ENCODE measurements around the gene S1PR2. TPM values are rescaled to one million over a fixed set of nuclear protein-coding genes. Genes with fewer than 3 reads are reported as not detected.
A peak's percentile ranks its signal among the peaks of the same experiment; 100 is the strongest.

Gene S1PR2
- total RNA-seq, 3 donors from 2014 or later: 6.1 to 18.4 (median 13.1) TPM

DNA sequence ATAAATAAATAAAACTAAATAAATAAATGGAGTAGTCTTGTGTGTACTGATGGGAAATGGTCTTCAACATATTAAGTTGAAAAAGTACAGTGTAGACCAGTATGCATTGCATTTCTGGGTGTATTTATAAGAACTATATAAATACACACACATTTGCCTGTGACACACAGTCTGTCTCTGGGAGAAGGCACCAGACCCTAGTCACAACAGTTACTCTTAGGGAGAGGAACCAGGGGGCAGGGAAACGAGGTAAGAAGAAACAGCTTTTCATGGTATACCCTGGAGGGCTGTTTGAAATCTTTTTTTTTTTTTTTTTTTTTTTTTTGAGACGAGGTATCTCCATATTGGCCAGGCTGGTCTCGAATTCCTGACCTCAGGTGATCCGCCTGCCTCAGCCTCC, 2.8 kb upstream of the S1PR2 start:
- TF ChIP-seq POLR2A (IDR thresholded peaks at IDR 0.05): no peak
- TF ChIP-seq, protein P1, sequence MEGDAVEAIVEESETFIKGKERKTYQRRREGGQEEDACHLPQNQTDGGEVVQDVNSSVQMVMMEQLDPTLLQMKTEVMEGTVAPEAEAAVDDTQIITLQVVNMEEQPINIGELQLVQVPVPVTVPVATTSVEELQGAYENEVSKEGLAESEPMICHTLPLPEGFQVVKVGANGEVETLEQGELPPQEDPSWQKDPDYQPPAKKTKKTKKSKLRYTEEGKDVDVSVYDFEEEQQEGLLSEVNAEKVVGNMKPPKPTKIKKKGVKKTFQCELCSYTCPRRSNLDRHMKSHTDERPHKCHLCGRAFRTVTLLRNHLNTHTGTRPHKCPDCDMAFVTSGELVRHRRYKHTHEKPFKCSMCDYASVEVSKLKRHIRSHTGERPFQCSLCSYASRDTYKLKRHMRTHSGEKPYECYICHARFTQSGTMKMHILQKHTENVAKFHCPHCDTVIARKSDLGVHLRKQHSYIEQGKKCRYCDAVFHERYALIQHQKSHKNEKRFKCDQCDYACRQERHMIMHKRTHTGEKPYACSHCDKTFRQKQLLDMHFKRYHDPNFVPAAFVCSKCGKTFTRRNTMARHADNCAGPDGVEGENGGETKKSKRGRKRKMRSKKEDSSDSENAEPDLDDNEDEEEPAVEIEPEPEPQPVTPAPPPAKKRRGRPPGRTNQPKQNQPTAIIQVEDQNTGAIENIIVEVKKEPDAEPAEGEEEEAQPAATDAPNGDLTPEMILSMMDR (IDR thresholded peaks at IDR 0.05): no peak
- no peak for TF ChIP-seq POLR2AphosphoS5 (IDR thresholded peaks at IDR 0.05)
- intact Hi-C loops (cut with DNase I; ENCODE audit: low total_unique reads): loop anchor here (10.0 kb wide), 1 partner anchor 119 kb away; the partner anchor contains the start of genes EIF3G and P2RY11
- no peaks in the 10 kb centered on the region for H3K27me3 ChIP-seq
- DNase-seq (ENCODE audit: low spot score in 2 of 2): no peak
- no peaks in the 10 kb centered on the region for H3K9me3 ChIP-seq
- H3K27ac ChIP-seq: no peak overlapping the region
- H3K4me3 ChIP-seq: no peak overlapping the region
- H3K36me3 ChIP-seq: no peaks in the 10 kb centered on the region
- H3K4me1 ChIP-seq: peaks cover 0 to 13% of the 10 kb centered on the region in 2 donors

GRCh38 chr19:10231612-10232228, 589 bp upstream of the S1PR2 start:
- H3K9me3 ChIP-seq: no peaks in the 10 kb centered on the region
- H3K27me3 ChIP-seq: no peaks in the 10 kb centered on the region
- H3K27ac ChIP-seq: peak overlapping the region; percentile 92 to 96
- H3K36me3 ChIP-seq: no peaks in the 10 kb centered on the region
- no peak for DNase-seq (ENCODE audit: low spot score in 2 of 2)
- peak overlapping the region; percentile 91 to 98 (median 97) for H3K4me3 ChIP-seq
- intact Hi-C loops (cut with DNase I; ENCODE audit: low total_unique reads): loop anchor here (10.0 kb wide), 1 partner anchor 117 kb away; the partner anchor contains the start of genes EIF3G and P2RY11
- peaks cover 7 to 13% of the 10 kb centered on the region in 2 donors for H3K4me1 ChIP-seq
- TF ChIP-seq POLR2A (IDR thresholded peaks at IDR 0.05) (no peak), POLR2AphosphoS5 (IDR thresholded peaks at IDR 0.05) (no peak)
- TF ChIP-seq, protein P1 (IDR thresholded peaks at IDR 0.05): no peak

- peak in 1 of 2 donors; percentile 57 for DNase-seq (ENCODE audit: low spot score in 2 of 2)
- peak overlapping the region; percentile 91 to 98 (median 97) for H3K4me3 ChIP-seq
- H3K4me1 ChIP-seq: peaks cover 7 to 9% of the 10 kb centered on the region in 2 donors
- intact Hi-C loops (cut with DNase I; ENCODE audit: low total_unique reads): loop anchor here (10.0 kb wide), 1 partner anchor 116 kb away; the partner anchor contains the start of genes EIF3G and P2RY11
- H3K9me3 ChIP-seq: no peaks in the 10 kb centered on the region
- peak overlapping the region; percentile 92 to 96 for H3K27ac ChIP-seq
- H3K27me3 ChIP-seq: no peaks in the 10 kb centered on the region
- TF ChIP-seq POLR2A (IDR thresholded peaks at IDR 0.05) (no peak), POLR2AphosphoS5 (IDR thresholded peaks at IDR 0.05) (no peak)
- TF ChIP-seq, protein P1 (IDR thresholded peaks at IDR 0.05): no peak
- no peaks in the 10 kb centered on the region for H3K36me3 ChIP-seq
Measured at GRCh38 chr19:10230173-10230860, 814 bp downstream of the S1PR2 start.

DNA sequence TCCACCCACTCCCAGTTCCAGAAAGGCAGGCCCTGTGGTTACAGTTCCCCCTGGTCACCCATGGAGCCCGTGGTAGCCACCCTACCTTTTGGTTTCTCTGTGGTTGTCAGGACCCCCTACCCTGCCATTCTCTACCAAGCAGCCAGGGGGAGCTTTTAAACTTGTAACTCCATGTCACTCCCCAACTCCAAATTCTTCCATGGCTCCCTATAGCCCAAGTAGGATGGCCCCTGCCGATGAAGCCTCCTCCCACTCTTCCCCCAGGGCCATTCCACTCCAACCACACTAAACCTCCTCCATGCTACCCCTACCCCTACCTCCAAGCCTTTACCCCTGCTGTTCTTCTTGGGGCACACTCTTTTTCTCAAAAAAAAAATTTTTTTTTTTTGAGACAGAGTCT, 2.2 kb downstream of the S1PR2 start:
- peak overlapping the region; percentile 92 to 96 for H3K27ac ChIP-seq
- H3K4me3 ChIP-seq: peak overlapping the region in 1 of 3 donors; percentile 91
- no peak for TF ChIP-seq POLR2AphosphoS5 (IDR thresholded peaks at IDR 0.05)
- no peak for TF ChIP-seq POLR2A (IDR thresholded peaks at IDR 0.05)
- TF ChIP-seq, protein P1 (IDR thresholded peaks at IDR 0.05): peak in 2 of 3 donors; percentile 26 to 38
- no peak for DNase-seq (ENCODE audit: low spot score in 2 of 2)
- H3K36me3 ChIP-seq: no peaks in the 10 kb centered on the region
- no peaks in the 10 kb centered on the region for H3K9me3 ChIP-seq
- H3K27me3 ChIP-seq: no peaks in the 10 kb centered on the region
- intact Hi-C loops (cut with DNase I; ENCODE audit: low total_unique reads): no loop called here
- H3K4me1 ChIP-seq: peaks cover 7 to 9% of the 10 kb centered on the region in 2 donors

DNA sequence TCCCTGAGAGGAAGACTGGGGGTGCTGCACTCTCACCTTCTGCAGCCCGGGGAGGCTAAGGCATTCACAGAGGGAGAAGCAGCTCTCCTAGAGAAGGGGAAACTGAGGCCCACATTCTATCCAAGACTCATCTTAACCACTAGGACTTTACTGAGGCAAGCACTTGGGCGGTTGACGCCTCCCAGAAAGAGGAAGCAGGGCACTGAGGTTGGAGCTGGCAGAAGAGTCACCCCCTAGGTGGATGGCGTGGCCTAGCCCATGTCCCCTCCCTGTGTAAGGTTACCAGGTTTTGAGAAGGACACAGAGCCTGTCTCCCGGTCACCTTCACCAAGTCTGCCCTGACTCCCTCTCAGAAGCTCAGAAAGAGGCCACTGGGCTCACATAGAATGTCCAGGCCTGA, 2.7 kb downstream of the S1PR2 start:
- H3K4me1 ChIP-seq: peaks cover 7 to 9% of the 10 kb centered on the region in 2 donors
- peak overlapping the region; percentile 92 to 96 for H3K27ac ChIP-seq

More for the DNA sequence above, 2.7 kb downstream of the S1PR2 start:
- H3K9me3 ChIP-seq: no peaks in the 10 kb centered on the region
- TF ChIP-seq, protein P1 (IDR thresholded peaks at IDR 0.05): no peak
- no peak for TF ChIP-seq POLR2AphosphoS5 (IDR thresholded peaks at IDR 0.05)
- no peak for TF ChIP-seq POLR2A (IDR thresholded peaks at IDR 0.05)
- DNase-seq (ENCODE audit: low spot score in 2 of 2): no peak
- H3K36me3 ChIP-seq: no peaks in the 10 kb centered on the region
- no peaks in the 10 kb centered on the region for H3K27me3 ChIP-seq
- peak overlapping the region in 1 of 3 donors; percentile 91 for H3K4me3 ChIP-seq
- intact Hi-C loops (cut with DNase I; ENCODE audit: low total_unique reads): no loop called here

Measured in breast epithelium (tissue), 4 donors.